SK-N-MC (cell line): ENCODE data around the gene SEMA3C.

Experiments used
- DNase-seq: peaks from one replicate; pipeline ENCODE4 v3.0.0-alpha.2; 2011; ENCODE audit warnings: low read depth, low spot score
- H3K27ac ChIP-seq: fragments of 200-600 bp; sonication (generic); 2 replicates; pipeline ENCODE4 v1.5.1; 2016; ENCODE audit warnings: mixed run types
- H3K36me3 ChIP-seq: fragments of 200-600 bp; sonication (generic); 2 replicates; pipeline ENCODE4 v1.6.1; 2017; ENCODE audit warnings: antibody characterized with exemption, low read length, mixed read lengths; ENCODE audit not compliant: insufficient read depth
- H3K4me3 ChIP-seq: fragments of 200-600 bp; sonication (generic); 2 replicates; pipeline ENCODE4 v1.5.1; 2016
- H3K9ac ChIP-seq: fragments of 200-600 bp; sonication (generic); 2 replicates; pipeline ENCODE4 v1.8.0; 2017; ENCODE audit warnings: mixed run types, mixed read lengths; ENCODE audit not compliant: insufficient read length
- H3K9me3 ChIP-seq: fragments of 200-600 bp; sonication (generic); 2 replicates; pipeline ENCODE4 v1.6.1; 2017; ENCODE audit warnings: low read depth, mild to moderate bottlenecking, antibody characterized with exemption, low read length, moderate library complexity, mixed read lengths
- EZH2 ChIP-seq: fragments of 200-600 bp; sonication (generic); IDR thresholded peaks from one replicate; pipeline ENCODE4 v1.6.1; 2017; ENCODE audit warnings: antibody characterized with exemption
- FOXP2 ChIP-seq: optimal IDR thresholded peaks from 2 replicates; pipeline ENCODE3; 2011; ENCODE audit warnings: mild to moderate bottlenecking, moderate library complexity; ENCODE audit not compliant: insufficient read depth; ENCODE audit errors: extremely low read length, control extremely low read depth
- POLR2AphosphoS5 ChIP-seq: IDR thresholded peaks from 2 replicates; pipeline ENCODE4 v1.6.1; 2012; ENCODE audit warnings: mild to moderate bottlenecking, low read depth, low read length, borderline replicate concordance

The SEMA3C gene

GRCh38 chr7:80763704-80764103 is 155.1 kb downstream of the SEMA3C start:
- DNase-seq, result no peak
- H3K4me3 ChIP-seq, result no peak overlapping the region

GRCh38 chr7:80763289-80763688 is 155.6 kb downstream of the SEMA3C start:
- peaks cover 20% of the 10 kb centered on the region for H3K36me3 ChIP-seq
- H3K9me3 ChIP-seq, result no peaks in the 10 kb centered on the region
- H3K9ac ChIP-seq, result no peak overlapping the region
- no peak for DNase-seq
- H3K4me3 ChIP-seq, result no peak overlapping the region
- TF ChIP-seq FOXP2, result no peak
- TF ChIP-seq POLR2AphosphoS5, result no peak
- no peak for TF ChIP-seq EZH2
- no peak overlapping the region for H3K27ac ChIP-seq

More at GRCh38 chr7:80763704-80764103, 155.1 kb downstream of the SEMA3C start:
- TF ChIP-seq POLR2AphosphoS5 (no peak), EZH2 (no peak), FOXP2 (no peak)
- Histone ChIP-seq H3K27ac (no peak overlapping the region), H3K9me3 (no peaks in the 10 kb centered on the region), H3K36me3 (peaks cover 17% of the 10 kb centered on the region; the same call in 1 of the 2 replicates), H3K9ac (no peak overlapping the region)

GRCh38 chr7:80760292-80760691 is 158.6 kb downstream of the SEMA3C start:
- DNase-seq, result no peak

GRCh38 chr7:80752954-80753690 is 165.7 kb downstream of the SEMA3C start:
- Histone ChIP-seq H3K9ac (no peak overlapping the region), H3K27ac (no peak overlapping the region), H3K9me3 (no peaks in the 10 kb centered on the region), H3K4me3 (no peak overlapping the region), H3K36me3 (peaks cover 21% of the 10 kb centered on the region)
- no peak for DNase-seq
- TF ChIP-seq POLR2AphosphoS5 (no peak), FOXP2 (no peak), EZH2 (no peak)

More at GRCh38 chr7:80760292-80760691, 158.6 kb downstream of the SEMA3C start:
- H3K27ac ChIP-seq, result 0 out of 2 replicates have a peak overlapping the region, but pooled peaks have one; percentile 4
- no peak for TF ChIP-seq FOXP2
- TF ChIP-seq POLR2AphosphoS5, result no peak
- TF ChIP-seq EZH2, result no peak
- H3K9me3 ChIP-seq, result no peaks in the 10 kb centered on the region
- H3K4me3 ChIP-seq, result no peak overlapping the region
- peaks cover 32% of the 10 kb centered on the region for H3K36me3 ChIP-seq
- H3K9ac ChIP-seq, result no peak overlapping the region

- H3K27ac ChIP-seq, result no peak overlapping the region
- no peak overlapping the region for H3K4me3 ChIP-seq
- no peaks in the 10 kb centered on the region; the same call in 1 of the 2 replicates for H3K9me3 ChIP-seq
- no peak for DNase-seq
- peaks cover 22% of the 10 kb centered on the region for H3K36me3 ChIP-seq
- TF ChIP-seq EZH2, result no peak
- no peak for TF ChIP-seq POLR2AphosphoS5
- no peak for TF ChIP-seq FOXP2
- no peak overlapping the region for H3K9ac ChIP-seq
These were observed 169.6 kb downstream of the SEMA3C start for GRCh38 chr7:80749270-80749669.

- DNase-seq, result no peak
- Histone ChIP-seq H3K4me3 (no peak overlapping the region), H3K27ac (no peak overlapping the region), H3K9me3 (no peaks in the 10 kb centered on the region; the same call in 1 of the 2 replicates), H3K9ac (no peak overlapping the region), H3K36me3 (peaks cover 22% of the 10 kb centered on the region)
- TF ChIP-seq EZH2 (no peak), POLR2AphosphoS5 (no peak), FOXP2 (no peak)
These were observed 170.3 kb downstream of the SEMA3C start for GRCh38 chr7:80748363-80749042.

- Histone ChIP-seq H3K9ac (no peak overlapping the region), H3K36me3 (peaks cover 8% of the 10 kb centered on the region), H3K9me3 (no peaks in the 10 kb centered on the region; the same call in 1 of the 2 replicates), H3K27ac (no peak overlapping the region), H3K4me3 (no peak overlapping the region)
- TF ChIP-seq POLR2AphosphoS5, result no peak
- no peak for DNase-seq
These were observed 177.9 kb downstream of the SEMA3C start for GRCh38 chr7:80740778-80741545.
